ENCODE results near the gene KCNK3. TPM values are rescaled to one million over a fixed set of nuclear protein-coding genes. Genes with fewer than 3 reads are reported as not detected.

Gene KCNK3
- total RNA-seq, 1 experiment from 2014 or later = 0.09 TPM

GRCh38 chr2:26721115-26722032 is 28.9 kb downstream of the KCNK3 start:
- Histone ChIP-seq H2BK15ac (ENCODE audit: low read depth, low read length) (no peak overlapping the region), H3K79me2 (ENCODE audit: insufficient read depth, low read length) (no peaks in the 10 kb centered on the region), H3K9me3 (ENCODE audit: control insufficient read depth, low read depth, low read length) (no peaks in the 10 kb centered on the region), H3K9ac (ENCODE audit: extremely low read depth, insufficient read length, low read length) (no peak overlapping the region), H3K4ac (ENCODE audit: low read depth, low read length) (no peak overlapping the region), H4K91ac (ENCODE audit: insufficient read length, low read depth, low read length) (no peak overlapping the region), H2BK5ac (ENCODE audit: insufficient read length, low read length) (no peak overlapping the region), H3T11ph (ENCODE audit: low read length) (no peak overlapping the region), H3K79me1 (ENCODE audit: insufficient read depth, low read depth, low read length, poor library complexity, severe bottlenecking) (no peaks in the 10 kb centered on the region), H3K4me2 (ENCODE audit: insufficient read depth, insufficient read length, low read length) (no peak overlapping the region), H2AK5ac (ENCODE audit: insufficient read length, low read length) (no peak overlapping the region), H4K5ac (ENCODE audit: insufficient read length, low read depth, low read length) (no peak overlapping the region), H2BK20ac (ENCODE audit: low read depth, low read length, poor library complexity, severe bottlenecking) (no peak overlapping the region), H4K8ac (replicated peaks; ENCODE audit: insufficient read length, low read depth, low read length) (no peak overlapping the region), H4K20me1 (ENCODE audit: control insufficient read depth, insufficient read depth, insufficient read length) (no peaks in the 10 kb centered on the region), H2BK120ac (ENCODE audit: low read depth, low read length, poor library complexity, severe bottlenecking) (no peak overlapping the region), H3K14ac (ENCODE audit: insufficient read depth, low read length) (no peak overlapping the region; the same call in 1 of the 2 replicates), H3K27me3 (ENCODE audit: insufficient read depth, low read length) (no peaks in the 10 kb centered on the region), H3K18ac (ENCODE audit: insufficient read length, low read depth, low read length) (no peak overlapping the region), H3K23ac (ENCODE audit: insufficient read length, low read depth, low read length) (no peak overlapping the region), H3K27ac (ENCODE audit: insufficient read length, low read depth, low read length) (no peak overlapping the region), H3K4me1 (ENCODE audit: insufficient read depth, low read length) (peaks cover 4% of the 10 kb centered on the region; the same call in 1 of the 2 replicates), H2BK12ac (ENCODE audit: insufficient read length, low read depth, low read length) (no peak overlapping the region), H2AFZ (ENCODE audit: low read length) (no peak overlapping the region), H3K56ac (ENCODE audit: insufficient read length, low read depth, low read length) (no peak overlapping the region), H3K23me2 (ENCODE audit: insufficient read length, low read depth, low read length, poor library complexity, severe bottlenecking) (no peaks in the 10 kb centered on the region)
- Mint-ChIP-seq H3K36me3 (ENCODE audit: insufficient read depth in 1 of 3, low read depth in 3 of 3) (no peaks in the 10 kb centered on the region), H3K4me1 (peaks cover 13 to 15% of the 10 kb centered on the region in 2 experiments), H3K4me3 (no peak overlapping the region), H3K27me3 (ENCODE audit: low read depth) (peaks cover 3% of the 10 kb centered on the region; the same call in 1 of the 2 replicates), H3K9me3 (no peaks in the 10 kb centered on the region), H3K27ac (no peak overlapping the region; a peak in 1 of 7 replicates)
- TF ChIP-seq CTCF (conservative IDR thresholded peaks at IDR 0.05) = no peak
- no CpG with 5 or more reads among the region's 12 CpGs for WGBS (ENCODE audit: extremely low coverage, insufficient read length, low lambda C conversion rate)
- DNase-seq = peak; percentile 57

Measured in H9 (cell line).